Measurements from ENCODE around the gene EXD1. TPM values are rescaled to one million over a fixed set of nuclear protein-coding genes. Genes with fewer than 3 reads are reported as not detected.
"Not testable (repeated sequence)": the region's sequence is repeated elsewhere in the genome, so short reads cannot be mapped to it uniquely, and the experiment has no call there.

Gene EXD1
- total RNA-seq, 4 donors from 2014 or later = not detected

DNA sequence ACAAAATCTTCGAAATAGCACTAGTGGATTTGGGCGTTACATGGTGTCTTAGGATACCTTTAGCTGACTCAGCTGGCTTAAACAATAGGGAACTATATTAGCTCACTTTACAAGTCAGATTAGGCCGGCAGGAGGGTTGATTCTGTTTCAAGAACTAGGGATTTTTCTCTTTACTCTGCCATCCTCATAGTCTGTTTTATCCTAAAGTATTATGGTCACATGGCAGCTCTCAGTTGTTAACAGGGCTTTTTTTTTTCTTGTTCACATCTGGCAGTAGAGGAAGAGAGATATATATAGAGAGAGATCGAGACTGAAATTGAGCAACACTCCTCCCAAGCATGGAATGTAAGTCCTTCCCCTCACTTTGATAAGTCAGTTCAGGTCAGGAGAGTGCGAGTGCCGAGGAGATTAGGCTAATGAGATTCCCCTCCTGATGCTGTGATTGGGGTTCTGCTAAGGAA is 33.4 kb upstream of the EXD1 start:
- WGBS, 2 donors = 65 to 67% methylated on average over 6 of the region's 6 CpGs
- intact Hi-C loops (cut with DNase I) = no loop called here

DNA sequence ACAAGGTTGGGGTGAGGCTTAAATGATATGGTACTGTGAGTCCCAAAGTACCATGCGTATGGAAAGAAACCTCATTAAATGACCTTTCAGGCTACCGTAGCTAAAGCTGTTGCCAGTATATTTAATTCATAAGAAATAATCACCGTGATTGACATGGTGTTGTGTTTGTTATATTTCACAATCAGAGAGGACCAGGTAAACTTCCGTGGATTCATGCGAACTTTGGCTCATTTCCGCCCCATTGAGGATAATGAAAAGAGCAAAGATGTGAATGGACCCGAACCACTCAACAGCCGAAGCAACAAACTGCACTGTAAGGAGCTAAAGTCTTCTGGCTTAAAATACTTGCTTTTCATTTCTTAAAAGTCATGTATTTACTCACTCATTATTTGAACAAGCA is 32.0 kb upstream of the EXD1 start:
- 90 to 94% methylated on average over 8 of the region's 8 CpGs for WGBS, 2 donors
- peak overlapping the region in 1 of 4 donors; percentile 60 for H3K27ac ChIP-seq
- no peaks in the 10 kb centered on the region for H3K9me3 ChIP-seq
- intact Hi-C loops (cut with DNase I) = no loop called here
- peaks cover 0 to 89% (median 9%) of the 10 kb centered on the region in 3 donors for H3K36me3 ChIP-seq
- TF ChIP-seq, protein P1, sequence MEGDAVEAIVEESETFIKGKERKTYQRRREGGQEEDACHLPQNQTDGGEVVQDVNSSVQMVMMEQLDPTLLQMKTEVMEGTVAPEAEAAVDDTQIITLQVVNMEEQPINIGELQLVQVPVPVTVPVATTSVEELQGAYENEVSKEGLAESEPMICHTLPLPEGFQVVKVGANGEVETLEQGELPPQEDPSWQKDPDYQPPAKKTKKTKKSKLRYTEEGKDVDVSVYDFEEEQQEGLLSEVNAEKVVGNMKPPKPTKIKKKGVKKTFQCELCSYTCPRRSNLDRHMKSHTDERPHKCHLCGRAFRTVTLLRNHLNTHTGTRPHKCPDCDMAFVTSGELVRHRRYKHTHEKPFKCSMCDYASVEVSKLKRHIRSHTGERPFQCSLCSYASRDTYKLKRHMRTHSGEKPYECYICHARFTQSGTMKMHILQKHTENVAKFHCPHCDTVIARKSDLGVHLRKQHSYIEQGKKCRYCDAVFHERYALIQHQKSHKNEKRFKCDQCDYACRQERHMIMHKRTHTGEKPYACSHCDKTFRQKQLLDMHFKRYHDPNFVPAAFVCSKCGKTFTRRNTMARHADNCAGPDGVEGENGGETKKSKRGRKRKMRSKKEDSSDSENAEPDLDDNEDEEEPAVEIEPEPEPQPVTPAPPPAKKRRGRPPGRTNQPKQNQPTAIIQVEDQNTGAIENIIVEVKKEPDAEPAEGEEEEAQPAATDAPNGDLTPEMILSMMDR (IDR thresholded peaks at IDR 0.05) = no peak
- TF ChIP-seq POLR2A (IDR thresholded peaks at IDR 0.05) = no peak
- peaks cover 0 to 19% (median 0%) of the 10 kb centered on the region in 3 donors for H3K4me1 ChIP-seq
- no peak overlapping the region for H3K4me3 ChIP-seq
- no peaks in the 10 kb centered on the region for H3K27me3 ChIP-seq
- DNase-seq = no peak

More for the DNA sequence above, 33.4 kb upstream of the EXD1 start:
- Histone ChIP-seq H3K27ac (peak overlapping the region in 3 of 4 donors; percentile 53 to 71 (median 60)), H3K36me3 (peaks cover 0 to 96% (median 9%) of the 10 kb centered on the region in 3 donors), H3K9me3 (no peaks in the 10 kb centered on the region), H3K27me3 (no peaks in the 10 kb centered on the region), H3K4me1 (peaks cover 0 to 19% (median 0%) of the 10 kb centered on the region in 3 donors), H3K4me3 (no peak overlapping the region)
- TF ChIP-seq, protein P1 (IDR thresholded peaks at IDR 0.05) = no peak
- no peak for TF ChIP-seq POLR2A (IDR thresholded peaks at IDR 0.05)
- no peak for DNase-seq

DNA sequence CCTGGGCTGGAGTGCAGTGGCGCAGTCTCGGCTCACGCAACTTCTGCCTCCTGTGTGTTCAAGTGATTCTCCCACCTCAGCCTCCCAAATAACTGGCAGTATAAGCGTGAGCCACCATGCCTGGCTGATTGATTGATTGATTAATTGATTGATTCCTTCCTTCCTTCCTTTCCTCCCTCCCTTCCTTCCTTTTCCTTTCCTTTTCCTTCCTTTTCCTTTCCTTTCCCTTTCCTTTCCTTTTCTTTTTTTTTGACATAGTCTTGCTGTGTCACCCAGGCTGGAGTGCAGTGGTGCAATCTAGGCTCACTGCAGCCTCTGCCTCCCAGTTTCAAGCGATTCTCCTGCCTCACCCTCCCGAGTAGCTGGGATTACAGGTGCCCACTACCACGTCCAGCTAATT is 30.4 kb upstream of the EXD1 start:
- H3K27ac ChIP-seq; H3K4me3 ChIP-seq; DNase-seq; H3K27me3 ChIP-seq; intact Hi-C loops (cut with DNase I); H3K9me3 ChIP-seq: not testable (repeated sequence)
- H3K4me1 ChIP-seq = peaks cover 0 to 19% (median 0%) of the 10 kb centered on the region in 3 donors
- WGBS, 2 donors = 90 to 98% methylated on average over 7 of the region's 7 CpGs
- peaks cover 0 to 88% (median 9%) of the 10 kb centered on the region in 3 donors for H3K36me3 ChIP-seq

DNA sequence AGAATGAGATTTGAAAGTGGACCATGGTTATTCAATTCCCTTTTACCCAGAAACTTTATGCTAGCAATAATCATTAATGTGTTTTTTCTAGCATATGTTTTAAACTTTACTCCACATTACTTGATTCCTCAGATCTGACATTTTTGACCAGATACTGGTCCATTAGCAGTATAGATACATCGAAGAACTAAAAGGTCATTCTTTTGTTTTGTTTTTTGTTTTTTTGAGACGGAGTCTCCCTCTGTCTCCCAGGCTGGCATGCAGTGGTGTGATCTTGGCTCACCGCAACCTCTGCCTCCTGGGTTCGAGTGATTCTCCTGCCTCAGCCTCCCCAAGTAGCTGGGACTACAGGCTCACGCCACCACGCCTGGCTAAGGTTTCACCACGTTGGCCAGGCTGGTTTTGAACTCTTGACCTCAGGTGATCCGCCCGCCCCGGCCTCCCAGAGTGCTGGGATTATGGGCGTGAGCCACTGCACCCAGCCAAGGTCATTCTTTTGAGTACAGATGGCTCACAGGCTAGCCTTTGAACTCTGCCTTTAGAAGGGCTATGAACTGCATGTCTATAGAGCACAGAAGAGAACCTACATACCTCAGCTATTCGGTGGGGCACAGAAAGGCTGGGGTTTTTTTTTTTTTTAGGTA is 29.1 kb upstream of the EXD1 start:
- Histone ChIP-seq H3K4me3 (no peak overlapping the region), H3K9me3 (no peaks in the 10 kb centered on the region), H3K27ac (peak overlapping the region in 3 of 4 donors; percentile 1 to 25 (median 3)), H3K27me3 (no peaks in the 10 kb centered on the region), H3K36me3 (peaks cover 0 to 85% (median 9%) of the 10 kb centered on the region in 3 donors), H3K4me1 (peaks cover 0 to 19% (median 0%) of the 10 kb centered on the region in 3 donors)
- 89 to 97% methylated on average over 5 to 12 of the region's 12 CpGs for WGBS, 2 donors
- TF ChIP-seq POLR2A (IDR thresholded peaks at IDR 0.05) = no peak
- TF ChIP-seq, protein P1 (IDR thresholded peaks at IDR 0.05) = no peak
- DNase-seq = no peak
- intact Hi-C loops (cut with DNase I) = no loop called here

DNA sequence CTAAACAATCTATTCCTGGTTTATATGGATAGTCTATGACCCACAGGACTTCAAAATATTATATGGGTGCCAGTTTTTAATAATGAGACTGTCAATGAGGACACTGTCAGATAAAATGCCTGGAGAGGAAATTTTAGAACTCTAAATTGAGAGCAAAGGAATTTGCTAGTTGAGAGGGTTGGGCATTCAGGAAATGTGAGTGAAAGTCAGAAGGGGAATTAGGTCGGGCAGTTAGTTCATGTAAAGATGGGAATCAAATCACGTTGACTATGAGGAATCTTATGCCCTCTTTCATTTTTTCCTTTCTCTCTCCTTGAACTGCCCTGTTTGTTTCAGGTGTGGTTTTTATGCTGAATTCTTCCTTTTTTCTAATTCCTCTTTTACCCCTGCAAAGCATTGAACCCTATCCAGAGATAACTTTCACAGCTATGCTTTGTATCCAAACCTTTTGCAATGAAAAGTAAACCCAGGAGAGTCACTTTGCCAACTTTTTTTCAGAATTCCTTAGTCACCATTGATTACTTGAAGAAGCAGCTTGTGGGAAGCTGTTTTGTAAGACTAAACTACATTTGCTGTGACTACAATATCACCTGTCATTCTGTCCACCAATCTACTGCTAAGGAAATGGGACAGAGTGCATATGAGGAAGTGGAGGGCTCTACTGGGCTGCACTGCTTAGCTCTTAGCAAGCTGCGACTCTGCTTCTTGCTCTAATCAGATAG is 28.4 kb upstream of the EXD1 start:
- WGBS, 2 donors = 67 to 69% methylated on average over 3 of the region's 3 CpGs

DNA sequence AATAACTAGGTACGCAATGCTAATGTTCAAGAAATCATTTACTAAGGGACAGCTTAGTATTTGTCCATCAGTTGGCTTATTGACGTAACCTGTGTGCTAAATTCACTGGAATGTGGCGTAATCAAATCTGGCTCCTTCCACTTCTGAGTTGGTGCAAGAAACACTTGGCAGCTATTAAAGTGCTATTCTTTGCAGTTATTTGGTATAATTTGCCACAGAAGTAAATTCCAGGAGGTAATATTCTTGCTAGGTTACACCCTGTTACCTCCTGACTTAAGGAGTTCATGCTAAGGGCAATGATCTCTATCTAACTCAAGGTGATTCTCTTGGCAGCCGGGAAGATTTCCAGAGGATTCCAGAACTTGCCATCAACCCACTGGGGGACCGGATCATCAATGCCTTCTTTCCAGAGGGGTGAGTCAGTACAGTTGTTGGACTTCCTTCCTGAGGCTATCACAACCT is 26.1 kb upstream of the EXD1 start:
- H3K36me3 ChIP-seq = peaks cover 0 to 83% (median 3%) of the 10 kb centered on the region in 3 donors
- no peak for TF ChIP-seq POLR2A (IDR thresholded peaks at IDR 0.05)
- TF ChIP-seq, protein P1 (IDR thresholded peaks at IDR 0.05) = no peak
- WGBS, 2 donors = 60 to 71% methylated on average over 5 of the region's 5 CpGs
- H3K4me3 ChIP-seq = no peak overlapping the region
- intact Hi-C loops (cut with DNase I) = no loop called here
- no peak for DNase-seq
- H3K27me3 ChIP-seq = no peaks in the 10 kb centered on the region
- H3K4me1 ChIP-seq = peaks cover 0 to 13% (median 0%) of the 10 kb centered on the region in 3 donors
- no peaks in the 10 kb centered on the region for H3K9me3 ChIP-seq
- no peak overlapping the region for H3K27ac ChIP-seq

More for the DNA sequence above, 28.4 kb upstream of the EXD1 start:
- TF ChIP-seq POLR2A (IDR thresholded peaks at IDR 0.05) = no peak
- intact Hi-C loops (cut with DNase I) = no loop called here
- Histone ChIP-seq H3K36me3 (peaks cover 0 to 84% (median 9%) of the 10 kb centered on the region in 3 donors), H3K9me3 (no peaks in the 10 kb centered on the region), H3K4me3 (no peak overlapping the region), H3K27me3 (no peaks in the 10 kb centered on the region), H3K4me1 (peaks cover 0 to 13% (median 0%) of the 10 kb centered on the region in 3 donors), H3K27ac (peak overlapping the region in 2 of 4 donors; percentile 1 to 18)
- DNase-seq = no peak

Data from esophagus squamous epithelium (tissue), 5 donors.